Lung (tissue), 12 donors: ENCODE measurements around the gene SLC1A7. TPM values are rescaled to one million over a fixed set of nuclear protein-coding genes. Genes with fewer than 3 reads are reported as not detected.

Source experiments
- ATAC-seq: fragments of 200-7000 bp; cut with Tn5 transposase; one replicate; pipeline ENCODE4 v1.9.1; 2020; ENCODE audit warnings: moderate number of reproducible peaks; ENCODE audit not compliant: insufficient read depth, low FRiP score
- DNase-seq, 3 donors: peaks; one replicate each; pipeline ENCODE4 v3.0.0-alpha.2; 2013 to 2017
- H3K27ac ChIP-seq, 2 donors: one replicate each; pipeline ENCODE4 v1.5.1; 2013; ENCODE audit warnings: mild to moderate bottlenecking in 2 of 2, moderate library complexity in 2 of 2, control low read depth in 1 of 2, inconsistent platforms in 1 of 2, low read depth in 1 of 2, low read length in 1 of 2
- H3K27me3 ChIP-seq, 3 donors: one replicate each; pipeline ENCODE4 v1.5.1; 2013; ENCODE audit warnings: low read length in 2 of 3; ENCODE audit not compliant: control insufficient read depth in 3 of 3, insufficient read depth in 3 of 3
- H3K36me3 ChIP-seq, 4 donors: one replicate each; pipeline ENCODE4 v1.5.1; 2013; ENCODE audit warnings: low read length in 4 of 4, mild to moderate bottlenecking in 1 of 4, moderate library complexity in 1 of 4; ENCODE audit not compliant: control insufficient read depth in 4 of 4, insufficient read depth in 4 of 4
- H3K4me1 ChIP-seq, 5 donors: one replicate each; pipeline ENCODE4 v1.5.1; 2013; ENCODE audit warnings: low read length in 5 of 5, mild to moderate bottlenecking in 2 of 5, moderate library complexity in 1 of 5; ENCODE audit not compliant: control insufficient read depth in 5 of 5, insufficient read depth in 5 of 5
- H3K4me3 ChIP-seq: one replicate; pipeline ENCODE4 v1.5.1; 2013; ENCODE audit warnings: mild to moderate bottlenecking, control low read depth, moderate library complexity
- H3K9ac ChIP-seq, 2 donors: one replicate each; pipeline ENCODE4 v1.5.1; 2013; ENCODE audit warnings: low read length in 2 of 2, control low read depth in 1 of 2; ENCODE audit not compliant: insufficient read depth in 1 of 2
- H3K9me3 ChIP-seq, 4 donors: one replicate each; pipeline ENCODE4 v1.5.1; 2013; ENCODE audit warnings: low read length in 3 of 4, mild to moderate bottlenecking in 1 of 4, moderate library complexity in 1 of 4; ENCODE audit not compliant: control insufficient read depth in 4 of 4, insufficient read depth in 3 of 4
- CTCF ChIP-seq: IDR thresholded peaks from 2 replicates; pipeline ENCODE4 v1.5.1; 2012; ENCODE audit warnings: mild to moderate bottlenecking; ENCODE audit errors: control extremely low read depth, extremely low read depth
- WGBS, 2 donors: extraction: QIAGEN DNeasy Blood & Tissue Kit; methylation state at CpG; one replicate each; pipeline ENCODE4 v1.1.7; 2013; 5-methylcytosine and 5-hydroxymethylcytosine counted together
- polyA plus RNA-seq, 2 donors: library from polyadenylated mRNA; stranded (reverse); fragments of 200-250 nt; gene quantifications; one replicate each; pipeline ENCODE4 v1.2.1, GENCODE V29; 2013
- total RNA-seq, 2 donors: library from RNA; depleted of rRNA in 1 of 2; stranded (reverse); fragments of >200 nt in 1 of 2; gene quantifications; one replicate each; pipeline ENCODE4 v1.2.1, GENCODE V29; 2014 to 2021
- donor health status: control.
- donor health status: control.
- donor health status: Bipolar disorder and iron deficiency.
- donor health status: healthy.
- donor health status: DM: yes; HTN: yes; CAD: no.

SLC1A7 gene
- total and polyA plus RNA-seq, 4 donors: 0.14 to 0.81 (median 0.38) TPM

DNA sequence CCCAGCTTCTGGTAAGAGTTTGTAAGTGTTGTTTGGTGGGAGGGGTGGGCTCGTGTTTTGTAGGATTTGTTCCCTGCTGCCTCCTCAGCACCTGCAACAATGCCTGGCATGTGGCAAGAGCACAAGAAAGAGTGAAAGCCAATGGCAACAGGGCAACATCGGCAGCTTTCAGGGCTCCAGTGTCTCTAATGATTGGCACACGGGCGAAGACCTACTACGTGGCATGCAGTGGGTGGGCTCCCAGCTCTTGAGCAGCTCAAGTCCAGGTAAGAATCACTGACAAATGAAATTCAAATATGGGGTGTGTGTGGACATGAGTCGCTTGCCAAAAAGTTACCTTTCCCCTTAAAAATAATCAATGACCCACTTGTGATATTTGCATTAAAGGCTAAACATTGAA, 23.9 kb upstream of the SLC1A7 start:
- ATAC-seq (no peak), DNase-seq (no peak)
- H3K27me3 ChIP-seq: no peaks in the 10 kb centered on the region
- 78 to 87% methylated on average over 6 of the region's 6 CpGs for WGBS, 2 donors
- no peaks in the 10 kb centered on the region for H3K36me3 ChIP-seq
- H3K9ac ChIP-seq: no peak overlapping the region
- H3K27ac ChIP-seq: no peak overlapping the region
- no peak overlapping the region for H3K4me3 ChIP-seq
- H3K4me1 ChIP-seq: no peaks in the 10 kb centered on the region
- TF ChIP-seq CTCF: no peak
- H3K9me3 ChIP-seq: no peaks in the 10 kb centered on the region

- H3K27me3 ChIP-seq: no peaks in the 10 kb centered on the region
- H3K36me3 ChIP-seq: no peaks in the 10 kb centered on the region
- no peak overlapping the region for H3K4me3 ChIP-seq
- no peak overlapping the region for H3K9ac ChIP-seq
- H3K27ac ChIP-seq: no peak overlapping the region
- no peaks in the 10 kb centered on the region for H3K9me3 ChIP-seq
- no peak for TF ChIP-seq CTCF
- WGBS, 2 donors: 80 to 87% methylated on average over 5 of the region's 5 CpGs
- ATAC-seq (no peak), DNase-seq (no peak)
- H3K4me1 ChIP-seq: no peaks in the 10 kb centered on the region
Measured at GRCh38 chr1:53165408-53165961, 23.0 kb upstream of the SLC1A7 start.

GRCh38 chr1:53163291-53163768, 20.9 kb upstream of the SLC1A7 start:
- ATAC-seq (no peak), DNase-seq (no peak)
- no peak for TF ChIP-seq CTCF
- H3K36me3 ChIP-seq: no peaks in the 10 kb centered on the region
- no peak overlapping the region for H3K4me3 ChIP-seq
- no peak overlapping the region for H3K9ac ChIP-seq
- H3K27me3 ChIP-seq: no peaks in the 10 kb centered on the region
- no peak overlapping the region for H3K27ac ChIP-seq
- H3K9me3 ChIP-seq: no peaks in the 10 kb centered on the region
- 78 to 85% methylated on average over 10 of the region's 10 CpGs for WGBS, 2 donors
- H3K4me1 ChIP-seq: no peaks in the 10 kb centered on the region

- H3K9me3 ChIP-seq: no peaks in the 10 kb centered on the region
- no peak for ATAC-seq
- H3K27me3 ChIP-seq: no peaks in the 10 kb centered on the region
- H3K4me1 ChIP-seq: no peaks in the 10 kb centered on the region
- no peak overlapping the region for H3K27ac ChIP-seq
- H3K36me3 ChIP-seq: no peaks in the 10 kb centered on the region
- no peak overlapping the region for H3K9ac ChIP-seq
- no peak for TF ChIP-seq CTCF
- H3K4me3 ChIP-seq: no peak overlapping the region
- WGBS, 2 donors: 73 to 80% methylated on average over 5 of the region's 5 CpGs
- DNase-seq: no peak
Measured at GRCh38 chr1:53162621-53163020, 20.2 kb upstream of the SLC1A7 start.
